Measurements from ENCODE around the gene HOXA6.
A peak's percentile ranks its signal among the peaks of the same experiment; 100 is the strongest.

The HOXA6 gene

GRCh38 chr7:27131390-27131819 is 16.2 kb downstream of the HOXA6 start:
- no peaks in the 10 kb centered on the region for H3K9me3 ChIP-seq
- intact Hi-C loops (cut with DNase I; ENCODE audit: low total_unique reads), result no loop called here
- H3K4me3 ChIP-seq, result peak overlapping the region; percentile 67 to 75
- H3K27me3 ChIP-seq, result no peaks in the 10 kb centered on the region
- H3K36me3 ChIP-seq, result no peaks in the 10 kb centered on the region
- TF ChIP-seq CTCF (IDR thresholded peaks at IDR 0.05), result no peak
- DNase-seq, result no peak
- H3K4me1 ChIP-seq, result peaks cover 0 to 35% (median 19%) of the 10 kb centered on the region in 4 donors
- H3K27ac ChIP-seq, result peak overlapping the region; percentile 80 to 82

- DNase-seq, result peak; percentile 92 to 97
- peaks cover 0 to 30% (median 17%) of the 10 kb centered on the region in 4 donors for H3K4me1 ChIP-seq
- no peaks in the 10 kb centered on the region for H3K27me3 ChIP-seq
- no peaks in the 10 kb centered on the region for H3K36me3 ChIP-seq
- H3K9me3 ChIP-seq, result no peaks in the 10 kb centered on the region
- TF ChIP-seq CTCF (IDR thresholded peaks at IDR 0.05), result no peak
- H3K4me3 ChIP-seq, result peak within 1 kb of the TSS; percentile 67 to 75
- intact Hi-C loops (cut with DNase I; ENCODE audit: low total_unique reads), result no loop called here
- peak within 1 kb of the TSS; percentile 80 to 82 for H3K27ac ChIP-seq
Measured at GRCh38 chr7:27130540-27131389, 16.8 kb downstream of the HOXA6 start, which contains the start of gene HOXA4. Gene HOXA4 (minus strand): TSS chr7:27130757. CDS start chr7:27130733, 24 bp downstream.

- no peaks in the 10 kb centered on the region for H3K9me3 ChIP-seq
- intact Hi-C loops (cut with DNase I; ENCODE audit: low total_unique reads), result no loop called here
- H3K4me1 ChIP-seq, result peaks cover 0 to 30% (median 16%) of the 10 kb centered on the region in 4 donors
- H3K36me3 ChIP-seq, result no peaks in the 10 kb centered on the region
- peak overlapping the region; percentile 80 to 82 for H3K27ac ChIP-seq
- peak overlapping the region; percentile 67 to 75 for H3K4me3 ChIP-seq
- no peaks in the 10 kb centered on the region for H3K27me3 ChIP-seq
- no peak for DNase-seq
- TF ChIP-seq CTCF (IDR thresholded peaks at IDR 0.05), result peak in 1 of 2 experiments; percentile 26
Measured at GRCh38 chr7:27129729-27130539, 17.6 kb downstream of the HOXA6 start.

- Histone ChIP-seq H3K4me3 (peak overlapping the region; percentile 67 to 75), H3K27me3 (no peaks in the 10 kb centered on the region), H3K36me3 (no peaks in the 10 kb centered on the region), H3K4me1 (peaks cover 0 to 27% (median 12%) of the 10 kb centered on the region in 4 donors), H3K27ac (peak overlapping the region; percentile 80 to 82), H3K9me3 (no peaks in the 10 kb centered on the region)
- intact Hi-C loops (cut with DNase I; ENCODE audit: low total_unique reads), result no loop called here
- TF ChIP-seq CTCF (IDR thresholded peaks at IDR 0.05), result no peak
- DNase-seq, result no peak
Measured at GRCh38 chr7:27128776-27129728, 18.5 kb downstream of the HOXA6 start.

- no peak for TF ChIP-seq CTCF (IDR thresholded peaks at IDR 0.05)
- no peaks in the 10 kb centered on the region for H3K27me3 ChIP-seq
- DNase-seq, result no peak
- peaks cover 0 to 23% (median 12%) of the 10 kb centered on the region in 4 donors for H3K4me1 ChIP-seq
- intact Hi-C loops (cut with DNase I; ENCODE audit: low total_unique reads), result no loop called here
- H3K4me3 ChIP-seq, result no peak overlapping the region
- no peak overlapping the region for H3K27ac ChIP-seq
- no peaks in the 10 kb centered on the region for H3K36me3 ChIP-seq
- H3K9me3 ChIP-seq, result no peaks in the 10 kb centered on the region
Measured at GRCh38 chr7:27128034-27128433, 19.5 kb downstream of the HOXA6 start.

Data from tibial artery (tissue), 4 donors.